Right atrium auricular region (tissue), 2 donors: ENCODE data around the gene BIRC7. TPM values are rescaled to one million over a fixed set of nuclear protein-coding genes. Genes with fewer than 3 reads are reported as not detected.

Source experiments
- DNase-seq: peaks from one replicate; pipeline ENCODE4 v3.0.0-alpha.2; 2019; ENCODE audit warnings: low spot score
- H3K27ac ChIP-seq, 2 donors: fragments of 200-600 bp; sonication (generic); 1 replicate in 1 of 2; 2 replicates in 1 of 2; pipeline ENCODE4 v1.5.1; 2016 to 2019
- H3K27me3 ChIP-seq, 2 donors: fragments of 200-600 bp; sonication (generic); one replicate each; pipeline versions ENCODE4 v1.5.1 to v1.6.0; 2017 to 2019
- H3K36me3 ChIP-seq: fragments of 200-600 bp; sonication (generic); one replicate; pipeline ENCODE4 v1.5.1; 2016
- H3K4me1 ChIP-seq, 2 donors: fragments of 200-600 bp; sonication (generic); one replicate each; pipeline versions ENCODE4 v1.5.1 to v1.6.0; 2017 to 2019
- H3K4me3 ChIP-seq, 2 donors: fragments of 200-600 bp; sonication (generic); 1 replicate in 1 of 2; 2 replicates in 1 of 2; pipeline ENCODE4 v1.5.1; 2017 to 2019; ENCODE audit warnings: mild to moderate bottlenecking in 1 of 2, moderate library complexity in 1 of 2
- H3K9me3 ChIP-seq, 2 donors: fragments of 200-600 bp; sonication (generic); one replicate each; pipeline ENCODE4 v1.5.1; 2019
- total RNA-seq, 2 donors: library from RNA; depleted of rRNA; stranded (reverse); fragments of >200 nt; gene quantifications; one replicate each; pipeline ENCODE4 v1.1.0, GENCODE V29; 2016
- TF ChIP-seq, protein P1 (sequence below), 2 donors: fragments of 200-600 bp; sonication (generic); IDR thresholded peaks; one replicate each; pipeline ENCODE4 v1.5.1; 2019; ENCODE audit warnings: antibody characterized with exemption in 2 of 2

BIRC7 gene
- total RNA-seq, 2 donors from 2014 or later = not detected

DNA sequence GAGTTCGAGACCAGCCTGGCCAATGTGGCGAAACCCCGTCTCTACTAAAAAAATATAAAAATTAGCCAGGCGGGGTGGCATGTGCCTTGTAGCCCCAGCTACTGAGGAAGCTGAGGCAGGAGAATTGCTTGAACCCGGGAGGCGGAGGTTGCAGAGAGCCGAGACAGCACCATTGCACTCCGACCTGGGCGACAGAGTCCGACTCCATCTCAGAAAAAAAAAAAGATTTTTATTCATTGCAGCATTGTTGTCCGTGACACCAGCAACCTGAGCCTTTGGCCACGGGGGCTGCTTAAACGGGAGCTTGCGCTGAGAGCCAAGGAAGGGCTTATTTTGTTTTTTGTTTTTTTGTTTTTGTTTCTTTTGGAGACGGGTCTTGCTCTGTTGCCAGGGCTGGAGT is 44.2 kb downstream of the BIRC7 start:
- no peak for DNase-seq
- H3K27me3 ChIP-seq = no peaks in the 10 kb centered on the region
- H3K4me3 ChIP-seq = no peak overlapping the region
- TF ChIP-seq, protein P1, sequence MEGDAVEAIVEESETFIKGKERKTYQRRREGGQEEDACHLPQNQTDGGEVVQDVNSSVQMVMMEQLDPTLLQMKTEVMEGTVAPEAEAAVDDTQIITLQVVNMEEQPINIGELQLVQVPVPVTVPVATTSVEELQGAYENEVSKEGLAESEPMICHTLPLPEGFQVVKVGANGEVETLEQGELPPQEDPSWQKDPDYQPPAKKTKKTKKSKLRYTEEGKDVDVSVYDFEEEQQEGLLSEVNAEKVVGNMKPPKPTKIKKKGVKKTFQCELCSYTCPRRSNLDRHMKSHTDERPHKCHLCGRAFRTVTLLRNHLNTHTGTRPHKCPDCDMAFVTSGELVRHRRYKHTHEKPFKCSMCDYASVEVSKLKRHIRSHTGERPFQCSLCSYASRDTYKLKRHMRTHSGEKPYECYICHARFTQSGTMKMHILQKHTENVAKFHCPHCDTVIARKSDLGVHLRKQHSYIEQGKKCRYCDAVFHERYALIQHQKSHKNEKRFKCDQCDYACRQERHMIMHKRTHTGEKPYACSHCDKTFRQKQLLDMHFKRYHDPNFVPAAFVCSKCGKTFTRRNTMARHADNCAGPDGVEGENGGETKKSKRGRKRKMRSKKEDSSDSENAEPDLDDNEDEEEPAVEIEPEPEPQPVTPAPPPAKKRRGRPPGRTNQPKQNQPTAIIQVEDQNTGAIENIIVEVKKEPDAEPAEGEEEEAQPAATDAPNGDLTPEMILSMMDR (IDR thresholded peaks at IDR 0.05) = no peak
- peaks cover 74% of the 10 kb centered on the region for H3K36me3 ChIP-seq
- H3K4me1 ChIP-seq = no peaks in the 10 kb centered on the region
- H3K27ac ChIP-seq = no peak overlapping the region
- H3K9me3 ChIP-seq = no peaks in the 10 kb centered on the region

DNA sequence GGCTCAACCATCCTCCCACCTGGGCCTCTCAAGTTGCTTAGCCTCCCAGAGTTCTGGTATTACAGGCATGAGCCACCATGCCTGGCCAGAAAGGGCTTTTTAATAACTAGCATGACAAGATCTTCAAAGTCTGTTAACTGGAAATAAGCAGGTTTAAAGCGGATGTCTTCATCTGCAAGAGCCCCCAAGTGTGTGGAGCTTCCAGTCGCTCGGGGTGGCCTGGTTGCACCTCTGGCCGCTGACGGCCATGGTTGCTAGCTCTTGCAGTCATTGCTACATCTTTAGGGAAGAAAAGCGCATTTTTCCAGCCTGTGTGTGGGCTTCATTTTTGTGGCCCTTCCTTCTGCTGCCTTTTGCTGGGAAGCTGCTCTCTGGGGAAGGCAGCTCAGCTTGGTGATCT is 44.7 kb downstream of the BIRC7 start:
- no peak overlapping the region for H3K27ac ChIP-seq

DNA sequence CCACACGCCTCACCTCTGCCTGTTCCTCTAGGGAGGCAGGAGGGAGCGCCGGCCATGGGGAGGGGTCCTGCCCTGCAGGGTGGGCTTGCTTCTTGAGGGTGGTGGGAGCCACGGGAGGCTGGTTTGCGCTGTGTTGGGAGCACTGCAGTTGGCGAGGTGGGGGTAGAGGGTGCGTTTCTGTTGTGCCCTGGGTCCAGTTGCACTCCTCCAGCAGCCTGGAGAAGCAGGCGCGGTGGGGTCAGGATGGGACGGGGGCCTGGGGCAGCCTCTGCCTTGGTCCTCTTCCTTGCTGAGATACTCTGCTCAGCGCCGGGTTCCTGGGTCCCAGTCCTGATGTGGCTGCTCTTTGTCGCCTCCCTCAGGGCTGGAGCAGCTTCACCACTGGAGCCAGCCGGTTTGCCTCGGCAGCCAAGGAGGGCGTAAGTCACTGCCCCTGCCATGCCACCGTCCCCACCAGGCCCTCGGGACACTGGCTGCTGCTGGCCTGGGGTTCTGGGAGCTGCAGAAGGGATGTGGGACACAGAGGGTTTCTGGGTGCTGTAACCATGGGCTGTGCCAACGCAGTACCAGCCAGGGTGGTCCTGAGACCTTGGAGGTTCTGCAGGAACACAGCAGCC is 45.3 kb downstream of the BIRC7 start:
- Histone ChIP-seq H3K36me3 (peaks cover 85% of the 10 kb centered on the region), H3K27me3 (no peaks in the 10 kb centered on the region), H3K27ac (no peak overlapping the region), H3K4me3 (no peak overlapping the region), H3K9me3 (no peaks in the 10 kb centered on the region), H3K4me1 (no peaks in the 10 kb centered on the region)
- TF ChIP-seq, protein P1 (IDR thresholded peaks at IDR 0.05) = no peak
- DNase-seq = no peak

More for the DNA sequence above, 44.7 kb downstream of the BIRC7 start:
- H3K9me3 ChIP-seq = no peaks in the 10 kb centered on the region
- no peak for DNase-seq
- H3K4me3 ChIP-seq = no peak overlapping the region
- H3K4me1 ChIP-seq = no peaks in the 10 kb centered on the region
- TF ChIP-seq, protein P1 (IDR thresholded peaks at IDR 0.05) = no peak
- H3K36me3 ChIP-seq = peaks cover 78% of the 10 kb centered on the region
- H3K27me3 ChIP-seq = no peaks in the 10 kb centered on the region

DNA sequence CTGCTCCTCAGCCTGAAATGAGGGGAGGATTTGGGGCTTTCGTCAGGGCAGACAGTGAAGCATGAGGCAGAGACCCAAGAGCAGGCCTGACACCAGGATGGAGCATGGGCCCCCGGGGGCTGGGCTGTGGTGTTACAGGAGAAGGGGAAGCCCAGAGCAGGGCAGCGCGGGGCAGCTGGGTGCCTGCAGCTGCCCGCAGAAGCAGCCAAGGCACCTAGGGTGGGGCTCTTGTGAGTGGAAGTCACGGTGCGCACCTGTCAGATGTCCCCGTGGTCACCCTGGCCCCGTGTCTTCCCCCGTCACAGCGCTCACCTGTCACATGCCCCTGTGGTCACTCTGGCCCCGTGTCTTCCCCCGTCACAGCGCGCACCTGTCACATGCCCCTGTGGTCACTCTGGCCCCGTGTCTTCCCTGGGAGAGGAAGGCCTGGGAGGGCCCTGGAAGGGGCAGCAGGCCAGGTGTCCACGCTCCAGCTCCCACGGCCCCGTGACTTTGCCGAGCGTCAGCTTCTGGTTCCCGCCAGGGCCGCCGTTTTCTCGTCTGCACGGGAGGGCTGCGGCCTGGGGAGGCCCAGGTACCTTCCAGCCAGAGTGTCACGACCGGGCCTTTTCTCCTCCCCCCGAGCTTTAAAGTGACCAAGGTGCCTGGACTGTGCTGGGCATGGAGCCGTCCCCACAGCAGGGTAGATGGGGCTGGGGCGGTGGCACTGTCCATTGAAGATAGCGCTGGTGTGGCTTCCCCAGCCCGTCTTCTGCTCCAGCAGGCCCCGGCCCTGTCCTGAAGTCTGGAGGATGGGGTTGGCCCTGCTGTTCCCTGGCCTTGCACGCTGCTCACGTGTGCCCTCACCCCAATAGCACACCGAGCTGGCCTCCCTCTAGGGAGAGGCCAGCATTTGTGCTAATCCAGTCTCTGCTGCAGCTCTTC is 46.3 kb downstream of the BIRC7 start:
- no peaks in the 10 kb centered on the region for H3K9me3 ChIP-seq
- no peak for DNase-seq
- H3K36me3 ChIP-seq = peaks cover 85% of the 10 kb centered on the region
- TF ChIP-seq, protein P1 (IDR thresholded peaks at IDR 0.05) = no peak
- no peak overlapping the region for H3K27ac ChIP-seq
- H3K4me1 ChIP-seq = no peaks in the 10 kb centered on the region
- H3K4me3 ChIP-seq = no peak overlapping the region
- no peaks in the 10 kb centered on the region for H3K27me3 ChIP-seq

DNA sequence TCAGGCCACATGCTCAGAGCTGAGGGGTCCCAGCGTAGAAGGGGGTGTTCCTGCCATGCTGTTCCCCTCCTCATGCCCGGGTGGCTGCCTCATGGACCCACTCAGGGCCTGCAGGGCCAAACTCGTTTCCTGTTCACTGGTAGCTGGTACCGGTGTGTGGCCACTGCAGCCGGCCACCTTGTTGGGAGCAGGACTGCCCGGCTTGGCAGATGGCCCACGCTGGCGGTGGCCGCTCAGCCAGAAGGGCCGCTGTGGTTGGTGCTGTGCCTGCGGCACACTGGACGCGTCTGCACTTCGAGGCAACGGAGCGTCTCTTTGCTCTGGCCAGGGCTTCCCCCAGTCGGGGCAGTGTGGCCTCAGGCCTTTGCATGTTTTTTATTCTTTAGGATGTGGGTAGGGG is 47.2 kb downstream of the BIRC7 start:
- H3K36me3 ChIP-seq = peaks cover 78% of the 10 kb centered on the region
- H3K4me3 ChIP-seq = no peak overlapping the region
- TF ChIP-seq, protein P1 (IDR thresholded peaks at IDR 0.05) = no peak
- DNase-seq = no peak
- no peak overlapping the region for H3K27ac ChIP-seq
- no peaks in the 10 kb centered on the region for H3K4me1 ChIP-seq
- no peaks in the 10 kb centered on the region for H3K9me3 ChIP-seq
- H3K27me3 ChIP-seq = no peaks in the 10 kb centered on the region
